ENCODE data around the gene CD226.
"Not testable (repeated sequence)": the region's sequence is repeated elsewhere in the genome, so short reads cannot be mapped to it uniquely, and the experiment has no call there.

Gene CD226

DNA sequence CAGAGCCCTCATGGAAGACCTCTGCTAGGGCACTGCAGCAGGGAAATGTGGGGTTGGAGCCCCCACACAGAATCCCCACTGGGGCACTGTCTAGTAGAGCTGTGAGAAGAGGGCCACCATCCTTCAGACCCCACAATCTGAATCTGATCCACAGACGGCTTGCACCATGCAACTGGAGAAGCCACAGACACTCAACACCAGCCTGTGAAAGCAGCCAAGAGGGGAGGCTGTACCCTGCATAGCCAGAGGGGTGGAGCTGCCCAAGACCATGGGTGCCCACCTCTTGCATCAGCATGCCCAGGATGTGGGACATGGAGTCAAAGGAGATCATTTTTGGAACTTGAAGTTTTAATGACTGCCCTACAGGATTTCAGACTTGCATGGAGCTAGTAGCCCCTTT lies 6.5 kb downstream of the CD226 start:
- DNase-seq (ENCODE audit: low read depth), result no peak
- H3K4me3 ChIP-seq (ENCODE audit: low read depth, low read length), result no peak overlapping the region
- no peak for TF ChIP-seq CTCF (IDR thresholded peaks at IDR 0.05; ENCODE audit: insufficient read depth, low read depth, low read length, missing control alignments)

DNA sequence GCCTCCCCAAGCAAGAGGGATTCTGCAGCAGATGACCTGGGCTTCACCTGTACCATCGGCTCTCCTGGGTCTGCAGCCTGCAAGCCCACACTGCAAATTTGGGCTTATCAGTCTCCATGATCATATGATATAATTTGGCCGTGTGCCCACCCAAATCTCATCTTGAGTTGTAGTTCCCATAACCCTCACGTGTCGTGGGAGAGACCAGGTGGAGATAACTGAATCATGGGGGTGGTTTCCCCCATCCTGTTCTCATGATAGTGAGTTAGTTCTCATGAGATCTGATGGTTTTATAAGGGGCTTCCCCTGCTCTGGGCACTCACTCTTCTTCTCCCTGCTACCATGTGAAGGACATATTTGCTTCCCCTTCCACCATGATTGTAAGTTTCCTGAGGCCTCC lies 7.9 kb downstream of the CD226 start:
- H3K4me3 ChIP-seq (ENCODE audit: low read depth, low read length), result not testable (repeated sequence)
- peak; percentile 52 for DNase-seq (ENCODE audit: low read depth)

- peak; percentile 70 for DNase-seq (ENCODE audit: low read depth)
These were observed 11.5 kb downstream of the CD226 start for GRCh38 chr18:69936191-69936558.

DNA sequence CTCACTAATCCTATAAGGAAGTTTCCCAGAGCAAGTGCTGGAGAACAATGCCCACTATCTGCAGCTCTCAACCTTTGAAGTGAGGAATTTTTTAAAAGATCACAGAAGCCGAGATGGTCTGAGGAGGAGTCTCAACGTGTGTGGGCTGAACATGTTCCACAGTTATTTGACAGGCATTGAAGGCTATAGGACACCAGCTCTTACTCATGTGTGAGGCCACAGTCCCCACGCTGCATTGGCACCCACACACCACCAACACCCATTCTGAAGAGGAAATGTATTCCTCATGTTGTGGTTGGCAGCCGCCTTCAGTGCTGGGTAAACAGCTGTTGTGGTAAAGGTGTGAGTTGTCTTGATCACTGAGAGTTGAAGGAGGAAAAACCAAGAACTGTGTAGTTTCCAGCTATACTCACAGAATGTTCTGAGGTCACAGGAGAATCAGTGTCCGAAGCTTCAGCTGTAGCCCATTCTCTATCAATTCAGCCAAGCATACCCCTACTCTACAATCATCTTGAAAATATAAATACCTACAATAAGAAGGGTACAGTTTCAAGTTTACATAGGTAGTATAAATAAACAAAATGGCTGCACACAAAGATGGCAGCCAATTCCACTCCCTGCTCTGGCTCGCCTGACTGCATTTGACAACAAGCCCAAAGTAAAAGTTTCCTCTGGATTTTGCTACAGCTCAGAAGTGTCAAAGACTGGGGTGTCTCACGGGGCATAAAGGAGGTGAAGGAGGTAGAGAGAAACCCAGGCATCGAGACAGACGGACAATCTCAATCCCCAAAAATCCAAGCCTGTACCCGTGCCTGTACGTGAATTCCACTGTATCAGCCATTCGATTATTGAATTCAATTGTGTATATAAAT lies 12.1 kb downstream of the CD226 start:
- peak; percentile 89 for DNase-seq (ENCODE audit: low read depth)
- no peak for TF ChIP-seq CTCF (IDR thresholded peaks at IDR 0.05; ENCODE audit: insufficient read depth, low read depth, low read length, missing control alignments)
- H3K4me3 ChIP-seq (ENCODE audit: low read depth, low read length), result no peak overlapping the region

More at GRCh38 chr18:69936191-69936558, 11.5 kb downstream of the CD226 start:
- TF ChIP-seq CTCF (IDR thresholded peaks at IDR 0.05; ENCODE audit: insufficient read depth, low read depth, low read length, missing control alignments), result no peak
- no peak overlapping the region for H3K4me3 ChIP-seq (ENCODE audit: low read depth, low read length)

DNA sequence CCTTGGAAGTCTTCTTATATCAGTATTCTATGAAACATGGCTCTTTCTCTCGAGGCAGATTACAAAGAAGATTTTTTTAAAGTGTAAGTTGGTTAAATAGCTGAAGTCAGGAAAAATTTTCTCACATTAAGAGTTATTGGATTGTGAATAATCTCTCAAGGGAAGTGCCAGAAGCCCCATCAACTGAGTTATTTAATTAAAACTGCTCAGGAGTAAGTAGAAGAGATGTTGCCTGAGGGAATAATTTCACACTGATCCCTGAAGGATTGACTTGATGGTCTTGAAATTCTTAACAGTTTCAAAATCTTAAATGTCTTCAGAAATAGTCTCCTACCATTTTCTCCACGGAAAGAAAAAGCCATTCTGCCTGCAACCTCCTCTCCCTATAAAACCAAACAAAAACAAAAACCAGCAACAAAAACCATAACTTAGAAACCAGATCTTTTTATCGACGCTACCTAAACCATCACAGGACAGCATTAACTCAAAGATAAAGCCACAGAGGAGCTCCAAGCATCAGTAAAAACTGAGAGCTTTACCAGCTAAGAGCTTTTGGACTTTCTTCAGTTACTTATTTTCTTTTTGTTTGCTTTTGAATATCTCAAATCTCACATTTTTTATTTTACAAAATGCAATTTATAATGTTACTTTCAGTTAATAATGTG lies 12.9 kb downstream of the CD226 start:
- no peak overlapping the region for H3K4me3 ChIP-seq (ENCODE audit: low read depth, low read length)
- DNase-seq (ENCODE audit: low read depth), result no peak
- TF ChIP-seq CTCF (IDR thresholded peaks at IDR 0.05; ENCODE audit: insufficient read depth, low read depth, low read length, missing control alignments), result no peak

DNA sequence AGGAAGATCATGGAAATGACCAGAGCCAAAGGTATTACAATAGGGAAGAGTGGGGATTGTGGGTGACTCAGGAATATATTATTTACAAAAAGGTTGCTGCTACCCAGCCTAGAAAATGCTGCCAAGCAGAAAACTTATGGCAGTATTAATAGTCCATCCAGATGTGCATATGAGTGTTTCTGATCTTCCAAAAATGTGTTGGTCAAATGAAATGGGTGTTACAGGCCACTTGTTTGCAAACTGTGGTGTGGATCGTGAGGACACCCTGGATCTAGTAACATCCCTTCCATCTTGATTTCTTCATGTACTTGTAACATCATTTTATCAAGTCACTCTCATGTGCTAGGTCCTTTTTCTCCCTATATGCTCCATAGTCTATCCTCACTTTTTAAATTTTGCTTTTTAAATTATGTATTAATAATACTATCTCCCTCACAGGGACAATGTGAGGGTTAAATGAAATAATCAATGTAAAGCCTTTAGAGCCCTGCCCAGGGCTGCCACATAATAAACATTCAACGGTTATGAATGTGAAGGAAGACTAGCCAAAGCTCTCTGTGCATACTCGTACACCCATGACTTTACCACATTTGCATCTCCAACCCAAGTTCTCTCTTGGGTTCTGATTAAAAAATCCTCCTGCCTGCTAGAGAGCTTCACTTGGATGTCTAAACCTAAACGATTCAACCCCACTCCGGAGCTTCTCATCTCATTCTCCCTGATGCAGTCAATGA lies 18.5 kb downstream of the CD226 start:
- no peak for TF ChIP-seq CTCF (IDR thresholded peaks at IDR 0.05; ENCODE audit: insufficient read depth, low read depth, low read length, missing control alignments)
- H3K4me3 ChIP-seq (ENCODE audit: low read depth, low read length), result no peak overlapping the region

GRCh38 chr18:69916412-69916811 lies 31.3 kb downstream of the CD226 start:
- TF ChIP-seq CTCF (IDR thresholded peaks at IDR 0.05; ENCODE audit: insufficient read depth, low read depth, low read length, missing control alignments), result no peak
- no peak for DNase-seq (ENCODE audit: low read depth)
- no peak overlapping the region for H3K4me3 ChIP-seq (ENCODE audit: low read depth, low read length)

More for the DNA sequence above, 18.5 kb downstream of the CD226 start:
- DNase-seq (ENCODE audit: low read depth), result no peak
